C1 segment of cervical spinal cord (tissue), 14 donors: ENCODE measurements around the gene ATF7IP2.
A peak's percentile ranks its signal among the peaks of the same experiment; 100 is the strongest.

Source experiments
- DNase-seq, 14 donors: peaks; one replicate each; lab custom pipeline; 2025; lab: John Stamatoyannopoulos, UW

ATF7IP2 gene

GRCh38 chr16:10510279-10510678 lies 124.4 kb downstream of the ATF7IP2 start:
- DNase-seq = no peak

GRCh38 chr16:10511829-10512228 lies 126.0 kb downstream of the ATF7IP2 start:
- no peak for DNase-seq

GRCh38 chr16:10514369-10515055 lies 128.7 kb downstream of the ATF7IP2 start:
- no peak for DNase-seq

DNA sequence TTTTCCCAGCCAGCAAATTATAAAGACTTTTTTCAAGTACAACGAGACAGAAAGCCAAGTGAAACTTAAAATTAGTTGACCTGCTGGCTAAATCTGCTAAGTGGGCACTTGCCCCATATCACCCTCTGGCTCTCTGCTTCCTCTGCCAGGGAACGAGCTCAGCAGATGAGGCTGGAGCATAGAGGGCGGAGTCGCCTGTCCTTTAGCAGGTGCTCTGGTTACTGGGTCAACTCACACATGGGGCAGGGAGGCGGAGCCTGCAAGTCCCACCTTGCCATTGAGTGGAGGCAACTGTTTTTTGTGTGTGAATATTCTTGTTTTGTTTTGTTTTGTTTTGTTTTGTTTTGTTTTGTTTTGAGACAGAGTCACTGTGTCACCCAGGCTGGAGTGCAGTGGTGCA lies 132.0 kb downstream of the ATF7IP2 start:
- DNase-seq = no peak

DNA sequence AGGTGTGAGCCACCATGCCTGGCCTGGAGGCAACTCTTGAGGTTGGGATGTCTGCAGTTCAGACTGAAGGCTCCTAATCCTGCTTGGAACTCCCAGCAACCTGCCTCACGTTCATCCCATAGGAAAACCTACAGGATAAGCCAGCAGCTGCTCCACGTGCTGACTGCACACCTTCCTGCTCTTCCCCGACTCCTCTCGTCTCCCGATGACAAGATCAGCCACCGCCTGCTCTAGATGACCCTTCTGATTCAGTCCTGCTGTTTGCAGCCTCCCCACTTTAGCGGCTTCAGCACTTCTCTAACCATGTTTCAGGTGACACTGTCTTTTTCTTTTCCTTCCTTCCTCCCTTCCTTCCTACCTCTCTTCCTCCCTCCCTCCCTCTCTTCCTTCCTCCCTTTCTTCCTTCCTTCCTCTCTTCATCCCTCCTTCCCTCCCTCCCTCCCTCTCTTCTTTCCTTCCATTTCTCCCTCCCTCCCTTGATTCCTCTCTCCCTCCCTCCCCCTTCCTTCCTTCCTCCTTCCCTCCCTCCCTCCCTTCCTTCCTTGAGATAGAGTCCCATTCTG lies 132.7 kb downstream of the ATF7IP2 start:
- DNase-seq = no peak

- no peak for DNase-seq
These were observed 133.4 kb downstream of the ATF7IP2 start for GRCh38 chr16:10519297-10519696.

DNA sequence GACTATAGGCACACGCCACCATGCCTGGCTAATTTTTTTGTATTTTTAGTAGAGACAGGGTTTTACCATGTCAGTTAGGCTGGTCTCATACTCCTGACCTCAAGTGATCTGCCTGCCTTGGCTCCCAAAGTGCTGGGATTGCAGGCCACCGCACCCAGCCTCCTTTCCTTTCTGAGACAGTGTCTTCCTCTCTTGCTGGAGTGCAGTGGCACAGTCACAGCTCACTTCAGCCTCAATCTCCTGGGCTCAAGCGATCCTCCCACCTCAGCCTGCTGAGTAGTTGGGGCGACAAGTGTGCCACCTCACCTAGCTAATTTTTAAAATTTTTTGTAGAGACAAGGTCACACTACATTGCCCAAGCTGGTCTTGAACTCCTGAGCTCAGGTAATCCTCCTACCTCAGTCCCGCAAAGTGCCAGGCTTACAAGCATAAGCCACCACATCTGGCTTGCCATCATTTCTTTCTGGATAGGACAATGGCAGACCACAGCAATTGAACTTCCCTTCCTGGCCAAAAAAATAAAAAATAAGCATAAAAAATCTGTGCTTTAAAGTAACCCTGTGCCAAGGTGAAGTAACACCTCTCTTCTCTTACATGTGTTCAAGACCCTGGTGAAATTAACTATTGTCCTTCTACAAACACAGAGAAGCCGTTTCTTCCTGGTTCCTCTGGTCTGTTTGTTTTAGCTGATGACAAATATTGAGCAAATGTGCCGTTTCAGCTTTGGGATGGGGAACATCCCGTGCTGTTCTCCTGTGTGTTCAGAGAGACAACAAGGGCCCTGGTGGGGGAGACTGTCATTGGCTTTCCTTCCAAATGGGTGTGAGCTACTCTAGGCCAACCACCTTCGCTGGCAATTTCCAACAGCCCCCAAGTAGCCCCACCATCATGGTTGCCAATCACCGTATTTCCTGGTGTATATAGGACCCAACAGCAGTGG lies 134.3 kb downstream of the ATF7IP2 start:
- DNase-seq = no peak

- DNase-seq = no peak
These were observed 135.2 kb downstream of the ATF7IP2 start for GRCh38 chr16:10520869-10521578.

GRCh38 chr16:10521681-10522274 lies 135.9 kb downstream of the ATF7IP2 start:
- DNase-seq = peak in 8 of 14 donors; percentile 1 to 31 (median 5)

DNA sequence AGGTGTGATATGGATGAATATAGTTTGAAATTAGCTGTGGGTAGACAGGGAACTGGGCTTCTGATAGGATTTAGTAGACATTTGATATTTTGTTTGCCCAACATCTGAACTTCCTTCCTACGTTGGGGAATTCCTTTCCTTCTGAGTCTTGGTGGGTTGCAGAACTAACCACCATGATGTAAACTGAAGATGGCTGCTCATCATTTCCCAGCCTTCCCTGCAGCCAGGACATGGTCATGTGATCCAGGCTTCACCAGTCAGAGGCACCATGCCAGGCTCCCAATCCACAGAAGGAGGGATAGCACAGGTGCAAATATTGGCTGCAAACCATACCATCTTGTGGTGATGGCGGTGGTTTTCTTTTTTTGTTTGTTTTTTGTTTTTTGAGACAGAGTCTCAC lies 137.1 kb downstream of the ATF7IP2 start:
- no peak for DNase-seq

DNA sequence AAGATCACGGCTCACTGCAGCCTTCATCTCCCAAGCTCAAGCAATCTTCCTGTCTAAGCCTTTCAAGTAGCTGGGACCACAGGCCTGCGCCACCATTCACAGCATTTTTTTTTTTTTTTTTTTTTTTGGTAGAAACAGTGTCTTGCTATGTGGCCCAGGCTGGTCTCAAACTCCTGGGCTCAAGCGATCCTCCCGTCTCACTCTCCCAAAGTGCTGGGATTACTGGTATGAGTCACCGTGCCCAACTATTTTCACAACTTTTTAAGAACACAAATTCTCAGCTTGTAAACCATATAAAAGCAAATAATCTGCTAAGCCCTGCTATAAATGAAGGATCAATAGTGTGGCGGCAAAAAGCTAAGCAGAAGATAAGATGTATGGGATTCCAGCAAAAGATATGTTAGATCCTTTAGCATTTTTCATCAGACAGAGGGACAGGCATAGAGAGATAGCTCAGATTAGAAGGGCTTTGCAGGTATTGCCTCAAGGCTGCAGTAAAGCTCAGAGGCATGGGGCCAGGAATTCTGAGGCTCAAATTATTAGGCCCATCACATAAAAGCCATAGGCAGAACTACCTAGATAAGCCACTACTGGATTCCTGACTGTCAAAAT lies 139.5 kb downstream of the ATF7IP2 start:
- DNase-seq = no peak

- no peak for DNase-seq
These were observed 141.1 kb downstream of the ATF7IP2 start for GRCh38 chr16:10526962-10527361.

GRCh38 chr16:10528635-10529034 lies 142.8 kb downstream of the ATF7IP2 start:
- no peak for DNase-seq

DNA sequence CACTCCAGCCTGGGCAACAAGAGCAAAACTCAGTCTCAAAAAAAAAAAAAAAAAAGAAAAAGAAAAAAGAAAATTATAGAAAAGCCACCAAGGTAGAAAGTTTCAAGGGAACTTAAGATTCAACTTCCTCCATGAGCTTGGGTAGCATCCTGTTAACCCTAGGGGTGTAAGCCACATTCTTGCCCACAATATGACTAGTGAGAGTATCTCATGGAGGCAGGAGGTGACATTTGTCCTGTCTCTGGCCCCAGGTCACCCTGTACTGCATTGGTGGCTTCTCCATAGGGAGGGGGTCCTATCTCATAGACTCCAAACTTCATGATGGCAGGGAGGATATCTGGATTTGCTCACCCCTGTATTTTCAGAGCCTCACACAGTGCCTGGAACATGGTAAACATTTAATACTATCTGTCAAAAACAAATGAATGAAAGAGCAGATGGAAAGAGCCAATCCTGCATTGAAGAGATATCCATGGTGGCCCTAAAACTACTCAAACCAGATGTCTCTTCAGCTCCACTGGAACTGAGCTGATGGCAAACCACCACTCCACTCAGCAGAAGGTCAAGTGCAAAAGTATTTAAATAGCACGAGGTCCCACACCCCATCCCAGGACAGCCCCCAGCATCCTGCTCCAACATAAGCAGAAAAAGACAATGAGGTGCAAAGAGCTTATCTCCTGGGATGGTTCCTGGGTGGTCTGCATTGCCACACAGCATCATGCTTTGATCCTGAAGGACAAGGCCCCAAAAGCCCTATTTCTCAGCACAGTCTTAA lies 144.2 kb downstream of the ATF7IP2 start:
- no peak for DNase-seq

- DNase-seq = no peak
These were observed 144.8 kb downstream of the ATF7IP2 start for GRCh38 chr16:10530685-10531084.

GRCh38 chr16:10531582-10531981 lies 145.7 kb downstream of the ATF7IP2 start:
- no peak for DNase-seq
